Mesangial cell (primary cell): ENCODE results near the gene EME2. TPM values are rescaled to one million over a fixed set of nuclear protein-coding genes. Genes with fewer than 3 reads are reported as not detected.

Source experiments
- total RNA-seq: library from RNA; depleted of rRNA; stranded (reverse); fragments of >200 nt; gene quantifications from 2 replicates; pipeline ENCODE4 v1.2.3, GENCODE V29; 2015

Gene EME2, protein sequence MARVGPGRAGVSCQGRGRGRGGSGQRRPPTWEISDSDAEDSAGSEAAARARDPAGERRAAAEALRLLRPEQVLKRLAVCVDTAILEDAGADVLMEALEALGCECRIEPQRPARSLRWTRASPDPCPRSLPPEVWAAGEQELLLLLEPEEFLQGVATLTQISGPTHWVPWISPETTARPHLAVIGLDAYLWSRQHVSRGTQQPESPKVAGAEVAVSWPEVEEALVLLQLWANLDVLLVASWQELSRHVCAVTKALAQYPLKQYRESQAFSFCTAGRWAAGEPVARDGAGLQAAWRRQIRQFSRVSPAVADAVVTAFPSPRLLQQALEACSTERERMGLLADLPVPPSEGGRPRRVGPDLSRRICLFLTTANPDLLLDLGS
- 4.7 and 7.7 TPM in 2 replicates for total RNA-seq

DNA sequence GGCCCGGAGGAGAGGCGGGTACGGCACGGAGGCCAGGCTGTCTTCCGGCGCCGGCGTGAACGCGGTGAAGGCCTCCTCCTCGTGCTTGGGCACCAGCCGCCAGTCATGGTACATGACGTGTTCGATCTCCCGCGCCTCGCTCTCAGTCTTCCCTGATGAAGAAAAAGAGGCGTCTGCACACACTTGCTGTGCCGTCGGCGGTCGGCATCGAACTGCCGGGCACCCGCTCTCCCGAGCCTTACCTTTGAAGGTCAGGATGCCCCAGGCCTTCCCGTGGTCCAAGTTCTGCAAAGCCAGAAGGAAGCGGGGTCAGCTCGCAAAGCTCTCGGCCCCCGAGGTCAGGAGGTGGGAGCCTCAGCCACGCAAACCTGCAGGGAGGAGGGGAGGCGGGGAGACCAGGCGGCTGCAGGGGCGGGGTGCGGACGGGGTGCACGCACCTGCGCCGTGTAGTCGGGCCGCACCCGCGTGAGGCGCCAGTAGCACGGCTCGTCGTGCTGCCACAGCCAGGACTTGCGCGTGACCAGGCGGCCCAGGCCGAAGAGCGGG is at the start of gene EME2:
EME2 (plus strand) TSS at position 449 of the 546 bp plus-strand sequence. CDS start 418 bp downstream, outside the sequence.

DNA sequence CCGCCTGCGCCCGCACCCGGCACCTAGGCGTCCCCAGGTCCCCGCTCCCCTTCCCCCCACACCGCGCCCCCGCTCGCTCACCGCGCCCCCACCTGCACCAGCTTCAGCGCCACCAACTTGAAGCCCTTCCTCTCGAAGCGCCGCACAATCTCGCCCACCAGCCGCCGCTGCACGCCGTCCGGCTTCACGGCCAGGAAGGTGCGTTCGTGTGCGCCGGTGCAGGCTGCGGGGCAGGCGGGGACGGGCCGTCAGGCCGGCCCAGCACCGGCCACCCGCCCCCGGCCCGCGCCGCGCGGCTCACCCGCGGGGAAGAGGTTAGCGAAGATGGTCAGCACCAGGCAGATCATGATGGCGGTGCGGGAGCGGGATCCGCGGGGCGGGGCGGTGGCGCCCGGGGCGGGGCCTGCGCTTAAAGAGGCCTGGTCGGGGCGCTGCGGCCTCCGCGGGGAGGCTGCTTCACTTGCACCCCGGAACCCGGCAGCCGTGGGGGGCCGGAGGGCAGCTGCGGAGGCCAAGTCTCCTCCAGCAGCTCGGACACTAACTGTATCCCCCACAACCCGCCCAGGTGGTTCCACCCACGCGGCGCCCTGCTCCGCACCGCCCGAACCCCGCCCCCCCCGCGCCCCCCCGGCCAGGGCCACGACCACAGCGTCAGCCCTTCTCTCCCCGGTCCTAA is 1.3 kb upstream of the EME2 start, which contains the start of gene NME3:
NME3 (minus strand) TSS at position 356 of the 676 bp plus-strand sequence; CDS start at position 347, 9 bp downstream.

DNA sequence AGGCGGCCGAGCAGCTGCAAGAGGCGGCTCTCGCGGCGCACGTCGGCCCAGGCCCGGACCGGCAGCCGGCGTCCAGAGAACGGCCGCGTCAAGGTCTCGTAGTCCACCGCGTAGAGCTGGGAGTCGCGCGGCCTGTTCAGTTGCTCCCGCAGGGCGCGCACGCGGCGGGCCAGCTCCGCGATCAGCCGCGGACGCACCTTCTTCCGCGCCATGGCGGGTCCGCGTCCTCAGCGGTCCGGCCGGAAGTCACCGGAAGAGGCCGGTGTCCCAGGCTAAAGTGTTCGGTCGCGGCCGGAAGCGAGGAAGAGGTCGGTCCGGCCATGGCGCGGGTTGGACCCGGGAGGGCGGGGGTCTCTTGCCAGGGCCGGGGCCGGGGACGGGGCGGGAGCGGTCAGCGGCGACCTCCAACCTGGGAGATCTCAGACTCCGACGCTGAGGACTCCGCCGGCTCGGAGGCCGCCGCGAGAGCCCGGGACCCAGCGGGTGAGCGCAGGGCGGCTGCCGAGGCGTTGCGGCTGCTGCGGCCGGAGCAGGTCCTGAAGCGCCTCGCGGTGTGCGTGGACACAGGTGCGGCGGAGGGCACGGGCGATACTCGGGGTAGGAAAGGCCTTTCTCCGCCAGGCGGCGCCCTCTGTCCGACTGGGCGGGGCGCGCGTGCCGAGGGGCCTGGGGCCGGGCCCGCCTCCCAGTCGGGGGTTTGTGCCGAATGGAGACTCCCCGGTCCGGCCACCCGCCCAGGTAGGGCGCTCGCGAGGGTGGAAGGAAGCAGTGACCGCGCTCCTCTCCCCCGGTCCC is 495 bp downstream of the EME2 start, which contains the start of gene MRPS34:
MRPS34 (minus strand) TSS at position 227 of the 795 bp plus-strand sequence; CDS start at position 212, 15 bp downstream.

DNA sequence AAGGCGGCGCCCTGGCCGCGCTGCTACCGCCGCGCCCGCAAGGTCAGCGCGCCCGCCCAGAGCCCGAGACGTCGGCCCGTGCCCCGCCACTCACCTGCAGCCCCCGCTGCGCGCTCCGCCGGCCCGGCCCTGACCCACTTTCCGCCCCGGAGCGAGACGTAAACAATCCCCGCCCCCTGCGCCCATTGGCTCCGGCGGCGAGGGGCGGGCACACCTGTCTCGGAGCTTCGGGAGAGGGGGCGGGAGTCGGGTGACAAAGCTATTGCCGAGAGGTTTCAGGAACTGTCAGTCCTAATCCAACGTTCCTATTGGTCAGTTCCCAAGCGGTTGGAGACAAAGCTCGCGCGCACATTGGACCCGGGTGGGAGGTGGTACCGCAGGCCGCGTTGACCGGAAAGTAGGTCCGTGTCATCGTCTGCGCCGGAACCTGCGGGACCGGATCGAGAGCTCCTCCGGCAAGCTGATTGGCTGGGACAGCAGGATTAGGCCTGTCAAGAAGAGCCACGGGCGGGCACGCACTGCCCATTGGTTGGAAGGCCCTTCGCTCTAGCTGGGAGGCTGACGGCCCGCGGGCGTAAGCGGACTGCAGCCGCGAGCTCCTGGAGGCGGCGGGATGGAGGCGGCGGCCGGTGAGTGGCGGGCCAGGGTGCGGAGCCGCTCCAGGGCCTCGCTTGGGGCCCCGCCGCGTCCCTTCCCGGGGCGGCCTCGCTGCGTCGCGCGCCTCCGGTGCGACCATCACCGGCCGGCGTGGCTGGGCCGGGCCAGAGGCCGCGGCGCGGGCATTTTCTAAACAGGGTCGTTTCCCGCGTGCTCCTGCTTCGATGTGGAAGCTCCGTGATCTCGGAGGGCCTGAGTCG is 10.0 kb downstream of the EME2 start, which contains the start of the genes NUBP2 and SPSB3:
NUBP2 (plus strand) TSS at position 553 of the 857 bp plus-strand sequence; CDS start at position 614, 61 bp downstream.
SPSB3 (minus strand) TSS at position 164 of the 857 bp plus-strand sequence. CDS start 1,088 bp downstream, outside the sequence.

DNA sequence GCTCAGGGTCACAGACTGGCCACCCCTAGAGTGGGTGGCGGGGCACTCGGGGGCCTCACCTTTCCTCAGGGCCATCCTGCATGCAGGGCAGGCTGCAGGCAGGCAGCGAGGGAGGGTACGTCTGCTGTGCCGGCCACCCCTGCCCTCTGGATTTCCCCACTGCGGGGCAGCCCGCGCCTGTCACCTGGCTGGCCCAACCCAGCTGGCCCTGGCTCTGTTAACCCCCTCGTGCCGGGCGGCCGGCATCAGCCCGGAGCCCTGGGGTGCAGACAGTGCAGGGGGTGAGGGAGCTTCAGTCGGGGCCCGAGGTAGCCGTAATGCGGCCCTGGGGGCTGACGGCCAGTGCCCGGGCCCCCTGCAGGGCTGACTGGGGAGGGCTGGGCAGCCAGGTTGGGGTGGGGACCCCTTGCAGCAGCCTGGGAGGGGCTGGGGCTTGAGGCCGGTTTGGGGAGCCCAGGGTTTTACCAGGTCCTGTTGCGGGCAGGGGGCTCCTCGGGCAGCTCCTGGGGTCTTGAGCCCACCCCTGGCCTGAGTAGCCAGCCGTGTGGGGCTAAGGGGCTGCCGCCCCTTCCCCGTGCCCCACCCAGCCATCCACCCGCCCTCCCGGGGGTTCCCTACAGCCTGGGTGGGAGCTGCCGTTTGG is 21.1 kb downstream of the EME2 start, which contains the start of gene IGFALS:
IGFALS (minus strand) TSS at position 128 of the 643 bp plus-strand sequence; CDS start at position 75, 53 bp downstream.

Other genes with a start within 250 kb of the EME2 start
- gene TMEM204, start 239.1 kb upstream of the EME2 start, total RNA-seq: 1.6 and 4.4 TPM in 2 replicates
- 8.5 and 35.9 TPM in 2 replicates for gene IFT140, start 160.7 kb upstream of the EME2 start, total RNA-seq
- 8.5 and 10.3 TPM in 2 replicates for gene CRAMP1, start 160.4 kb upstream of the EME2 start, total RNA-seq
- 119 and 173 TPM in 2 replicates for gene JPT2, start 94.5 kb upstream of the EME2 start, total RNA-seq
- gene MAPK8IP3, start 66.6 kb upstream of the EME2 start, total RNA-seq: 25.1 and 61.5 TPM in 2 replicates
- gene NME3, start 1.3 kb upstream of the EME2 start, total RNA-seq: 61.8 and 131 TPM in 2 replicates
- 108 and 161 TPM in 2 replicates for gene MRPS34, start 324 bp downstream of the EME2 start, total RNA-seq
- gene SPSB3, start 9.8 kb downstream of the EME2 start, total RNA-seq: 37.5 and 99.8 TPM in 2 replicates
- 86.8 and 113 TPM in 2 replicates for gene NUBP2, start 10.2 kb downstream of the EME2 start, total RNA-seq
- 0.25 TPM in 1 of 2 replicates, not detected in the other for gene IGFALS, start 20.9 kb downstream of the EME2 start, total RNA-seq
- 89.5 and 114 TPM in 2 replicates for gene HAGH, start 54.0 kb downstream of the EME2 start, total RNA-seq
- 77.9 and 83.8 TPM in 2 replicates for gene FAHD1, start 54.4 kb downstream of the EME2 start, total RNA-seq
- 3.6 and 3.8 TPM in 2 replicates for gene MEIOB, start 99.4 kb downstream of the EME2 start, total RNA-seq
- not detected in 2 replicates for gene HS3ST6, start 145.6 kb downstream of the EME2 start, total RNA-seq
- gene MSRB1, start 170.4 kb downstream of the EME2 start, total RNA-seq: 20.5 and 27.7 TPM in 2 replicates
- gene RPL3L, start 181.9 kb downstream of the EME2 start, total RNA-seq: not detected in 2 replicates
- gene NDUFB10, start 186.7 kb downstream of the EME2 start, total RNA-seq: 334 and 388 TPM in 2 replicates
- 4,197 and 4,785 TPM in 2 replicates for gene RPS2, start 192.0 kb downstream of the EME2 start, total RNA-seq
- 0.16 TPM in 1 of 2 replicates, not detected in the other for gene RNF151, start 194.0 kb downstream of the EME2 start, total RNA-seq
- 56.8 and 104 TPM in 2 replicates for gene TBL3, start 199.2 kb downstream of the EME2 start, total RNA-seq
- gene NOXO1, start 208.7 kb downstream of the EME2 start, total RNA-seq: 0.25 TPM in 1 of 2 replicates, not detected in the other
- gene GFER, start 211.4 kb downstream of the EME2 start, total RNA-seq: 31.9 and 34.9 TPM in 2 replicates
- gene SYNGR3, start 217.2 kb downstream of the EME2 start, total RNA-seq: 4.6 and 10.0 TPM in 2 replicates
- 42.7 and 46.6 TPM in 2 replicates for gene ZNF598, start 237.0 kb downstream of the EME2 start, total RNA-seq
- gene NPW, start 247.0 kb downstream of the EME2 start, total RNA-seq: 4.4 and 5.7 TPM in 2 replicates